ENCODE results near the gene PITRM1. TPM values are rescaled to one million over a fixed set of nuclear protein-coding genes. Genes with fewer than 3 reads are reported as not detected.
"Not testable (repeated sequence)": the region's sequence is repeated elsewhere in the genome, so short reads cannot be mapped to it uniquely, and the experiment has no call there.

Gene PITRM1
- total RNA-seq, 1 donor from 2014 or later = 60.3 TPM

DNA sequence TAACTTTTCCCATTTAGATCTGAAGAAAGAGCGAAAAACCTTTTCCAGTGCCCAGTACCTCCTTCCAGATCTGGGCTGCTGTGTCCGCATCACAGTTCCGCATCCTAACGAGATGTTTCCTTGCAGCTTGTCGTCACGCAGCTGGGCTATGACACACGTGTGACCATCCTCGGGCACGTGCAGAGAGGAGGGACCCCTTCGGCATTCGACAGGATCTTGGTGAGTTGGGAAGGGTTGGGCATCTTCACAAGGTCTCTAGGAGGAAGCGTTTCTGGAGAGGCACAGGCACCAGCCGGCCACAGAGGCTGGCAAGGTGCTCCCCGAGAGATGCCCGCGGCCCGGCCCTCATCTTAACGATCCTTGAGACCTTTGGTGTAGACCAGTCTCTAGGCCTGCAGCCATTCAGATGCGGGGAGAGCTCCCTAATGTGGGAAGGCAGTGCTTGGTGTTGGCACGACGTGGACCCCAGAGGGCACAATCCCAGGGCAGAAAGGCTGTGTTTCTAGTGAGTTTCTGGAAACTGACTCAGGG is 63.9 kb downstream of the PITRM1 start:
- no peak overlapping the region for H3K4me3 Mint-ChIP-seq (ENCODE audit: unreplicated experiment)
- TF ChIP-seq, protein P1, sequence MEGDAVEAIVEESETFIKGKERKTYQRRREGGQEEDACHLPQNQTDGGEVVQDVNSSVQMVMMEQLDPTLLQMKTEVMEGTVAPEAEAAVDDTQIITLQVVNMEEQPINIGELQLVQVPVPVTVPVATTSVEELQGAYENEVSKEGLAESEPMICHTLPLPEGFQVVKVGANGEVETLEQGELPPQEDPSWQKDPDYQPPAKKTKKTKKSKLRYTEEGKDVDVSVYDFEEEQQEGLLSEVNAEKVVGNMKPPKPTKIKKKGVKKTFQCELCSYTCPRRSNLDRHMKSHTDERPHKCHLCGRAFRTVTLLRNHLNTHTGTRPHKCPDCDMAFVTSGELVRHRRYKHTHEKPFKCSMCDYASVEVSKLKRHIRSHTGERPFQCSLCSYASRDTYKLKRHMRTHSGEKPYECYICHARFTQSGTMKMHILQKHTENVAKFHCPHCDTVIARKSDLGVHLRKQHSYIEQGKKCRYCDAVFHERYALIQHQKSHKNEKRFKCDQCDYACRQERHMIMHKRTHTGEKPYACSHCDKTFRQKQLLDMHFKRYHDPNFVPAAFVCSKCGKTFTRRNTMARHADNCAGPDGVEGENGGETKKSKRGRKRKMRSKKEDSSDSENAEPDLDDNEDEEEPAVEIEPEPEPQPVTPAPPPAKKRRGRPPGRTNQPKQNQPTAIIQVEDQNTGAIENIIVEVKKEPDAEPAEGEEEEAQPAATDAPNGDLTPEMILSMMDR (IDR thresholded peaks at IDR 0.05; ENCODE audit: unreplicated experiment) = no peak
- no peak overlapping the region for H3K27ac Mint-ChIP-seq (ENCODE audit: unreplicated experiment)
- no peak for DNase-seq (ENCODE audit: low spot score)
- H3K36me3 Mint-ChIP-seq (ENCODE audit: low read depth, unreplicated experiment) = peaks cover 35% of the 10 kb centered on the region
- H3K4me1 Mint-ChIP-seq (ENCODE audit: unreplicated experiment) = no peaks in the 10 kb centered on the region
- H3K9me3 Mint-ChIP-seq (ENCODE audit: unreplicated experiment) = no peaks in the 10 kb centered on the region
- peaks cover 5% of the 10 kb centered on the region for H3K27me3 Mint-ChIP-seq (ENCODE audit: unreplicated experiment)

GRCh38 chr10:3108033-3108432 is 64.5 kb downstream of the PITRM1 start:
- no peak for DNase-seq (ENCODE audit: low spot score)
- H3K36me3 Mint-ChIP-seq (ENCODE audit: low read depth, unreplicated experiment) = peaks cover 33% of the 10 kb centered on the region
- no peak overlapping the region for H3K27ac Mint-ChIP-seq (ENCODE audit: unreplicated experiment)
- H3K4me3 Mint-ChIP-seq (ENCODE audit: unreplicated experiment) = no peak overlapping the region
- TF ChIP-seq, protein P1 (IDR thresholded peaks at IDR 0.05; ENCODE audit: unreplicated experiment) = no peak
- H3K4me1 Mint-ChIP-seq (ENCODE audit: unreplicated experiment) = peaks cover 2% of the 10 kb centered on the region
- peaks cover 5% of the 10 kb centered on the region for H3K27me3 Mint-ChIP-seq (ENCODE audit: unreplicated experiment)
- H3K9me3 Mint-ChIP-seq (ENCODE audit: unreplicated experiment) = no peaks in the 10 kb centered on the region

GRCh38 chr10:3107426-3107961 is 65.1 kb downstream of the PITRM1 start:
- Mint-ChIP-seq H3K27me3 (ENCODE audit: unreplicated experiment) (peaks cover 5% of the 10 kb centered on the region), H3K36me3 (ENCODE audit: low read depth, unreplicated experiment) (peaks cover 35% of the 10 kb centered on the region), H3K4me3 (ENCODE audit: unreplicated experiment) (no peak overlapping the region), H3K9me3 (ENCODE audit: unreplicated experiment) (no peaks in the 10 kb centered on the region), H3K4me1 (ENCODE audit: unreplicated experiment) (peaks cover 5% of the 10 kb centered on the region), H3K27ac (ENCODE audit: unreplicated experiment) (no peak overlapping the region)
- TF ChIP-seq, protein P1 (IDR thresholded peaks at IDR 0.05; ENCODE audit: unreplicated experiment) = no peak
- DNase-seq (ENCODE audit: low spot score) = no peak

DNA sequence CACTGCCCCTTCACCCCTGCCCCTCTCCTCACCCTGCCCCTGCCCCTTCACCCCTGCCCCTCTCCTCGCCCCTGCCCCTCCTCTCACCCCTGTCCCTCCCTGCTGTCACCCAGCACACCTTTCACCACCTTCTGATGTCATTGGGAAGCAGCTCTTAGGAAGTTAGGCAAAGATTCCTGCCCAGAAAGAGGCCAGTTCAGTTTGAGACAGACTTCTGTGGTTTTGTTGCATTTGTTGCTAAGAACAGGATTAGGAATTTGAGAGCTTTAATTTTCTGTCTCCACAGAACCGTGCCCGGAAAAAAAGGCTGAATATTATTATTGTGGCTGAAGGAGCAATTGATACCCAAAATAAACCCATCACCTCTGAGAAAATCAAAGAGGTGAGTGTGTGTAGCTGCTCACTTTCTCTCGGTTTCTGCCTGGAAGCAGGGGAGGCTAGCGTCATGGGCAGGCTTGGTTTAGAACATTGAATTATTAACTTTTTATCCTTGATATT is 65.6 kb downstream of the PITRM1 start:
- peaks cover 33% of the 10 kb centered on the region for H3K36me3 Mint-ChIP-seq (ENCODE audit: low read depth, unreplicated experiment)
- TF ChIP-seq, protein P1 (IDR thresholded peaks at IDR 0.05; ENCODE audit: unreplicated experiment) = no peak
- peak overlapping the region; percentile 43 for H3K27ac Mint-ChIP-seq (ENCODE audit: unreplicated experiment)
- no peak overlapping the region for H3K4me3 Mint-ChIP-seq (ENCODE audit: unreplicated experiment)
- no peaks in the 10 kb centered on the region for H3K9me3 Mint-ChIP-seq (ENCODE audit: unreplicated experiment)
- peaks cover 5% of the 10 kb centered on the region for H3K27me3 Mint-ChIP-seq (ENCODE audit: unreplicated experiment)
- peaks cover 5% of the 10 kb centered on the region for H3K4me1 Mint-ChIP-seq (ENCODE audit: unreplicated experiment)
- DNase-seq (ENCODE audit: low spot score) = no peak

DNA sequence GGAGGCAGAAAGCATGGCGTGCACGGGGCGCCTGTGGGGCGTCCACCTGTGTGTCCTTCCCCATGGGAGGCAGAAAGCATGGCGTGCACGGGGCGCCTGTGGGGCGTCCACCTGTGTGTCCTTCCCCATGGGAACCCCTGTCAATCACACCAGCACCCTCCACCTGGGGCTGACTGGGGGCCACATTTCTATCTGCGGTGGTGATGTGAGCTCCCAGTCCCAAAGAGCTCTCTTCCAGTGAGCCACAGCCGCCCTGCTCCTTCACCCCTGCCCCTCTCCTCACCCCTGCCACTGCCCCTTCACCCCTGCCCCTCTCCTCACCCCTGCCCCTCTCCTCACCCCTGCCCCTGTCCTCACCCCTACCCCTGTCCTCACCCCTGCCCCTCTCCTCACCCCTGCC is 66.3 kb downstream of the PITRM1 start:
- H3K27me3 Mint-ChIP-seq (ENCODE audit: unreplicated experiment); H3K27ac Mint-ChIP-seq (ENCODE audit: unreplicated experiment); H3K4me3 Mint-ChIP-seq (ENCODE audit: unreplicated experiment); H3K9me3 Mint-ChIP-seq (ENCODE audit: unreplicated experiment); H3K4me1 Mint-ChIP-seq (ENCODE audit: unreplicated experiment); DNase-seq (ENCODE audit: low spot score): not testable (repeated sequence)
- peaks cover 33% of the 10 kb centered on the region for H3K36me3 Mint-ChIP-seq (ENCODE audit: low read depth, unreplicated experiment)
